Measurements from ENCODE around the gene CDO1.
A peak's percentile ranks its signal among the peaks of the same experiment; 100 is the strongest.
"Not testable (repeated sequence)": the region's sequence is repeated elsewhere in the genome, so short reads cannot be mapped to it uniquely, and the experiment has no call there.

CDO1 gene

GRCh38 chr5:115829913-115830312 is 13.5 kb upstream of the CDO1 start:
- no peak for DNase-seq (ENCODE audit: low spot score)

GRCh38 chr5:115825948-115826347 is 9.5 kb upstream of the CDO1 start:
- no peak for DNase-seq (ENCODE audit: low spot score)

GRCh38 chr5:115824983-115825382 is 8.5 kb upstream of the CDO1 start:
- DNase-seq (ENCODE audit: low spot score) = not testable (repeated sequence)

GRCh38 chr5:115820846-115821245 is 4.4 kb upstream of the CDO1 start:
- DNase-seq (ENCODE audit: low spot score) = no peak

GRCh38 chr5:115818821-115819220 is 2.4 kb upstream of the CDO1 start:
- DNase-seq (ENCODE audit: low spot score) = no peak

GRCh38 chr5:115817386-115817785 is 927 bp upstream of the CDO1 start:
- no peak for DNase-seq (ENCODE audit: low spot score)

- DNase-seq (ENCODE audit: low spot score) = peak; percentile 14
Observed at GRCh38 chr5:115815693-115816225, 700 bp downstream of the CDO1 start.

- no peak for DNase-seq (ENCODE audit: low spot score)
Observed at GRCh38 chr5:115815006-115815692, 1.3 kb downstream of the CDO1 start.

- no peak for DNase-seq (ENCODE audit: low spot score)
Observed at GRCh38 chr5:115813719-115814118, 2.7 kb downstream of the CDO1 start.

- DNase-seq (ENCODE audit: low spot score) = no peak
Observed at GRCh38 chr5:115812372-115812771, 4.1 kb downstream of the CDO1 start.

GRCh38 chr5:115811406-115811805 is 5.1 kb downstream of the CDO1 start:
- no peak for DNase-seq (ENCODE audit: low spot score)

- DNase-seq (ENCODE audit: low spot score) = no peak
Observed at GRCh38 chr5:115810761-115811160, 5.7 kb downstream of the CDO1 start.

- DNase-seq (ENCODE audit: low spot score) = no peak
Observed at GRCh38 chr5:115809946-115810345, 6.5 kb downstream of the CDO1 start.

- not testable (repeated sequence) for DNase-seq (ENCODE audit: low spot score)
Observed at GRCh38 chr5:115808066-115808465, 8.4 kb downstream of the CDO1 start.

GRCh38 chr5:115807654-115808052 is 8.8 kb downstream of the CDO1 start:
- DNase-seq (ENCODE audit: low spot score) = no peak

GRCh38 chr5:115806986-115807653 is 9.3 kb downstream of the CDO1 start:
- no peak for DNase-seq (ENCODE audit: low spot score)

GRCh38 chr5:115801984-115802383 is 14.5 kb downstream of the CDO1 start:
- no peak for DNase-seq (ENCODE audit: low spot score)

- DNase-seq (ENCODE audit: low spot score) = no peak
Observed at GRCh38 chr5:115801152-115801551, 15.3 kb downstream of the CDO1 start.

- DNase-seq (ENCODE audit: low spot score) = no peak
Observed at GRCh38 chr5:115800108-115800507, 16.4 kb downstream of the CDO1 start.

GRCh38 chr5:115798252-115798651 is 18.2 kb downstream of the CDO1 start:
- no peak for DNase-seq (ENCODE audit: low spot score)

- DNase-seq (ENCODE audit: low spot score) = no peak
Observed at GRCh38 chr5:115796656-115797055, 19.8 kb downstream of the CDO1 start.

GRCh38 chr5:115795700-115796099 is 20.8 kb downstream of the CDO1 start:
- no peak for DNase-seq (ENCODE audit: low spot score)

- DNase-seq (ENCODE audit: low spot score) = no peak
Observed at GRCh38 chr5:115788440-115788839, 28.0 kb downstream of the CDO1 start.

GRCh38 chr5:115787426-115787825 is 29.0 kb downstream of the CDO1 start:
- DNase-seq (ENCODE audit: low spot score) = no peak
